NK-92 treated with Interleukin-12 subunit alpha and Interleukin-12 subunit beta, amount 100 ng/mL, for 24 hours (cell line): ENCODE results near the gene GLI3.

Experiments used
- DNase-seq: peaks from one replicate; lab custom pipeline; 2025; lab: John Stamatoyannopoulos, UW

Gene GLI3

DNA sequence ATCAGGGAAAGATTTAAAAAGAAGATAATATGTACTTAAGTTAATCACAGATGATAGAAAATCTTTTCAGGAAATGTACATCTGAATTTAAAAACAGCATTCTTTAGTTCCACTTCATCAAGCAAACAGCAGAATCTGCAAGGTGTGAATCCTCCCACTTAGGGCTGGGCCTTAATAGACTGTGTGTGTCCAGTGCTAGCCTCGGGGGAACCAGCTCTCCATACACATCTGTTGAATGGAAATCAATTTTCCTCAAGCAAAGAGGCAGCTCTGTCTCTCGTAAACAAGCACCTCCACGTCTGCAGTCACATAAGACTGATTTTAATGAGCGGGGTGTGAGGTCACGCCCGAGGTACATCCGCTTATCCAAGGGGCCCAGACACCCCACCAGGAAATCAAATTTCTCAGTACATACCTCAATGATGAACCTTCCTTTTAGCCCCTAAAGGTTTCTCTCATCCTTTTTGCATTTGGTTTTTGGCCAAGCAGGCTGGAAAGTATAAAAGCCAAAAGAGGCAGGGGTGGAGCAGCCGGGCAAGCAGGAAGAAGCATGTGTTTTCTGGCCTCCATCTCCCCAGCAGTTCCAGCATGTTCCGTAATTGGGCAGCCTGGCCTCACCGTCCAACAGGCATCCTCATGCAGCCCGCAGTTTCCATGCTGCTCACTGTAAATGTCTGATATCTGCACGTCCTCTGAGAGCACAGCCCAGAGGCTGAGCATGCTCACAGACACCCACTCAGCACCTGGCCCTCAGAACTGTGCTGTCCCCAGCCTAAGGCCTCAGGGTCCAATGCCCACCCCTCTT, 131.3 kb downstream of the GLI3 start:
- DNase-seq, result no peak

DNA sequence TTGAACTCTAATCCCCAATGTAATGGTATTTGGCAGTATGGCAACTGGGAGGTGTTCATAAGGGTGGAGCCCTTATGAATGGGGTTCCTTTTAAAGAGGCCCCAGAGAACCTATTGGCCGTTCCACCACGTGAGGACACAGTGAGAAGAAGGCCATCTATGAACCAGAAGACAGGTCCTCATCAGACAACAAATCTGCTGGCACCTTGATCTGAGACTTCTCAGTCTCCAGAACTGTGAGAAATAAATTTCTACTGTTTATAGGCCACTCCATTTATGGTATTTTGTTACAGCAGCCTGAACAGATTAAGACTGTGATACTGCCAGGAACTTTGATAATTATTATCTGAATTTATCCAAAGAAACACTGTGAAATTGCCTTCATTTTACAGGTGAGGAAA, 132.3 kb downstream of the GLI3 start:
- DNase-seq, result no peak

DNA sequence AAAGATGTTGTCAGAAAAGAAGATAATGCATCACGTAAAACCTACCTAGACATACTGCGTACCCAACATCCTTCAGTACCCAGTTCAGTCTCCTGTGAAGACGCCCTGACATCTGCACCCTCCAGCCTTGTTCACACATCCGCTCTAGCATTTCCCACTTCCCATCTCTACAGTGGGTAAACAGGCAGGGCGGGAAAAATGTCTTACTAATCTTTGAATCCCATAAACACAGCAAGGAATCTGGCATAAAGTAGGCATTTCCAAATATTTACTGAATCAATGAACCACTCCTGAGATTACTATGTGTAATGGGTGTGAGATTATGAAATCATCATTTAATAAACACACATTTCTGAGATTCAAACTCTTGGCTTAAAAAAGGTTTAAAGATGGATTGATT, 132.8 kb downstream of the GLI3 start:
- DNase-seq, result no peak

- no peak for DNase-seq
These were observed 133.6 kb downstream of the GLI3 start for GRCh38 chr7:42103456-42103855.

DNA sequence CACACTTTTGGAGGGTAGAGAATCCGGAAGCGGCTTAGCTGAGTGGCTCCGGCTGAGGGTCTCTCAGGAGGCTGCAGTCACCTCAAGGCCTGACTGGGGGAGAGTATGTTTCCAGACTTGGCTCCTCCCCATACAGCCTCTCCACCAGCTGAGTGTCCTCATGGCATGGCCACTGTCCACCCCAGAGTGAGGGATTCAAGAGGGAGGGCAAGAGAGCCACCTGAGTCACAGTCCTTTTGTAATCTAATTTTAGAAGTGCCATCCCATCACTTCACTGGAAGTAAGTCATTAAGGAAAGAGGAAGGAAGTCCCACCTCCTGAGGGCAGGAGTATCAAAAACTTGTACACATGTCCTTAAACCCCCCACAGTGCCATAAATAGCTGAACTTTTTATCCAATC, 134.0 kb downstream of the GLI3 start:
- DNase-seq, result no peak

DNA sequence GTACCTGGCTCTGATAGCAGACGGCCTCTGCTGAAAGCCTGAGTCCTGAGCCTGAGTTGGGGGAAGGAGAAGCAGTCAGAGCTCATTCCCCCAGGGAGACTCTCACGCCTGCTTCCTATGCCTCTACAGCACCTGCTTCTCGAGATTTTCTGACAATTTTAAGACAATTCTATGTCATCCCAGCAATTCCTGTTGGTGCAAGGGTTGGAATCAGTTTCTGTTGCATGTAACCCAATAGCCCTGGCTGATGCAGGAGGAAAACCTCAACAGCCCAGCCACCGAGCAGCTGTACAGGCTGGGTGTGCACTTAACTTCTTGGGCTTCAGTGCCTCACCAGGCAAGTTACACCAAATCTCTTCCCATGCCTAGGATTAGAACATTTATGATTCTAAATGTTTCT, 134.7 kb downstream of the GLI3 start:
- no peak for DNase-seq

DNA sequence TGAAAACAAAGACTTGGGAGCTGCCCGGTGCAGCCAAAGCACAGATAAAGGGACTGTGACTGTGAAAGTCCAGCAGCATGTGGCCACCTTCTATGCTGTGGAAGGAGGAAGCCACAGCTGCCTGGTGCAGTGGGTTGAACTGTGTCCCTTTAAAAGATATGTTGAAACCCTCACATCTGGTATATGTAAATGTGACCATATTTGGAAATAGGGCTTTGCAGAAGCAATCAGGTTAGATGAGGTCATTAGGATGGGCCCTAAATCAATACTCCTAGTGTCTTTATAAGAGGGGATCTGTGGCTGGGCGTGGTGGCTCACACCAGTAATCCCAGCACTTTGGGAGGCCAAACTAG, 136.9 kb downstream of the GLI3 start:
- DNase-seq, result no peak

DNA sequence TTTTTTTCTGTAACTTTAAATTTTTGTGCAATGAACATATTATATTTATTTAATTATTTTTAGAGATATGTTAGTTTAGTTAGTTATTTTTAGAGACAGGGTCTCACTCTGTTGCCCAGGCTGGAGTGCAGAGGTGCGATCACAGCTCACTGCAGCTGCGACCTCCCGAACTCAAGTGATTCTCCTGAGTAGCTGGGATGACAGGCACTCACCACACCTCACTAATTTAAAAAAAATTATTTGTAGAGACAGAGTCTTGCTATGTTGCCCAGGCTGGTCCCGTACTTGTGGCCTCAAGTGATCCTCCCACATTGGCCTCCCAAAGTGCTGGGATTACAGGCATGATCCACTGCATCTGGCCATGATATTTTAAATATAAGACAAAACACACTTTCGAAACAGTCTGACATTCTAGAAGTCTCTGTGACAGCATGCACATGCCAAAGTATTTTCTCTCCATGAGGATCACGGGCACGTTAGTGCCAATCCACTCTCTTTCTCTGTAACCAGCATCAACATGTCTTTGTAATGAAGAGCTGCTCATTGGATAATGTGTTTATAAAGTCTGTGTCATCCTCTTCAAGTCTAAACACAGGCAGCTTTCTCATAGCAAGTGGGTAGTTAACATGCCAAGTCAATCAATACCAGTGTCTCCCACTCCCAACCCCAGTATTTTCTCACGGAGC, 137.4 kb downstream of the GLI3 start:
- no peak for DNase-seq

GRCh38 chr7:42099066-42099465, 137.9 kb downstream of the GLI3 start:
- no peak for DNase-seq

DNA sequence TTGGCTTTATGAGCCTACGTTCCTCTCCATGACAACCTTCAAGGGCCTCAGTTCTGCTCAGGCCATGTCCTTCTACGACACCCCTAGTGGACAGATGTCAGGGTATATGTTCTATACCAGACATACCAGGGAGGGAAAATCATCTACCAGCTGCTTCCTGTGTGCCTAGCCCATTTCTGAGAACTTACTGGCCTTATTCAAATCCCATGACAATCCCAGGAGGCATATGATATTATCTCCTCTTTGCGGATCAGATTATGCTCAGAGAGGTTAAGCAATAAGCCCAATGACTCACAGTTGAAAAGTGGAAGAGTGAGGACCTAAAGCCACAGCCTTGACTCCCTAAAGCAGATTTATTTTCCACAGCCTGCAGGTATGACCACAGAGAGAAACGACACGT, 139.3 kb downstream of the GLI3 start:
- no peak for DNase-seq

DNA sequence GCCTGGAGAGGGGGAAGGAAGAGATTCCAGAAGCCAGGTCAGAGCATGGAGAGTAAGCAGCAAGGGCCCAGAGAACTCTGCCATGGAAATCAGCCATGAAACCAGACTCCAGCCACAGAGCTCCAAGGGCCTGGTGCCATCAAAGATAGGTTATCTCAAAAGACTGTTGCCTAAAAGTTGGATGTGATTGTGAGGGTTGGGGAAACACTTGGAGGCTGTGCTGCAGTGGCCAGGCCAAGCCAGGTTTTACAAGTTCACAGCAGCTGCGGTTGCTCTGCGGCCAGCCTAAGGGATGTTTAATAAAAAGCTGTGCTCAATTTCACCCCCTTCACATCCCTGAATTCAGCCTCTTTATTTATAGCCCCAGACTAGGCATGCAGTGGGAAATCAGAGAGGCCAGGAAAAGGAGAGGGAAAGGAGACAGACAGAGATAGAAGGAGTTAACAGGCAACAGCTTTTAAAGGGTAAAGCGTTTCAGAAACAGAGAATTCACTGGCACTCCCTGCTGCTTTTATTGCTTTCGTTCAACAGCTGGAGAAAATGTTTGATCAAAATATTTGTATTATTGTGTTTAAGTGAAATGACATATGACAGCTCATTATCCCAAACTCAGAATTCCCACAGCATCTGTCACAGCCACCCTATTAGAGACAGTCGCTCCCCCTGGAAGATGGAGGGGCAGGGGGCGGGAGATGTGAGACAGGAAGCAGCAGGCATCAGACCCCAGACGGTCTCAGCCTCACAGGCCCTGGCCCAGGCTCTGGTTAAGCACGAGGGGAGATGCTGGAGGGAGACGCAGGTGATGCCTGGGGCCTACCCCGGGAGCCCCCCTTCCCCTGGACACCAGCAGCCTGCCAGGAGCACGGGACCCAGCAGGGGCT, 140.1 kb downstream of the GLI3 start:
- DNase-seq, result no peak

DNA sequence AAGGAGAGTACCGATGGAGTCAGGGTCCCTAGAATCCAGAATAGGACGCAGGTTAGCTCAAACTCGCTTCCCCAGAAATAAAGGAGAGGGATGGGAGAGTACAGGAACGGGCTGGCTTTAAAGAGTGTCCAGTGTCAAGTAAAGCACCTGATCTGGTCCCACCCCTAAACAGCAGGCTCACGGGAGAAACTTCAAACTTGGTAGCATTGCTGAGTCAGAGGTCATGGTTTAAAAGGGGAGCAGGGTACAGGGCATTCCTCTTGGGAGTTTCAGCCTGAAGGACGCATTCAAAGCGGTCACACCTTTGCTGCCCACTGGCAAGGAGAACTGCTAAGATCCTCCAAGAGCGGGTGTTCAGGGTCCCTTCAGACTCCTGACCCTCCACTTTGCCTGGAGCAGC, 140.7 kb downstream of the GLI3 start:
- DNase-seq, result no peak

DNA sequence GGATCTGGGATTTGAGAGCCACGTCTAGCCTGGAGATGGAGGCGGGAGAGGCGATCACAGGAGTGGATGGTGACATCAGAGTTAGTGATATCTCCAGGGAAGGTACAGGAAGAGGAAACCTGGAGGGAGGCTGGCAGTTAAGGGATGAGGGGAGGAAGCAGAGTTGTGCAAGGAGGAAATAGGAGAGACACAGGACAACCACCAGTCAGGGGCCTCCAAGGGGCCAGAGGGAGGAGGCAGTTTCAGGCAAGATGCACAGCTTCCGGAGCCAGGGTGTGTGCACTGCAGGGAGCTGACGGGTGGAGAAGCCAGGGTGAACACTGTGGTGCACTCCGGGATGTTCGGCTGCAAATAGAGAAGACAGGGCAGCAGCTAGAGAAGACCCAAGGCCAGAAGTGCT, 141.2 kb downstream of the GLI3 start:
- no peak for DNase-seq

- DNase-seq, result no peak
These were observed 143.6 kb downstream of the GLI3 start for GRCh38 chr7:42093349-42093905.

DNA sequence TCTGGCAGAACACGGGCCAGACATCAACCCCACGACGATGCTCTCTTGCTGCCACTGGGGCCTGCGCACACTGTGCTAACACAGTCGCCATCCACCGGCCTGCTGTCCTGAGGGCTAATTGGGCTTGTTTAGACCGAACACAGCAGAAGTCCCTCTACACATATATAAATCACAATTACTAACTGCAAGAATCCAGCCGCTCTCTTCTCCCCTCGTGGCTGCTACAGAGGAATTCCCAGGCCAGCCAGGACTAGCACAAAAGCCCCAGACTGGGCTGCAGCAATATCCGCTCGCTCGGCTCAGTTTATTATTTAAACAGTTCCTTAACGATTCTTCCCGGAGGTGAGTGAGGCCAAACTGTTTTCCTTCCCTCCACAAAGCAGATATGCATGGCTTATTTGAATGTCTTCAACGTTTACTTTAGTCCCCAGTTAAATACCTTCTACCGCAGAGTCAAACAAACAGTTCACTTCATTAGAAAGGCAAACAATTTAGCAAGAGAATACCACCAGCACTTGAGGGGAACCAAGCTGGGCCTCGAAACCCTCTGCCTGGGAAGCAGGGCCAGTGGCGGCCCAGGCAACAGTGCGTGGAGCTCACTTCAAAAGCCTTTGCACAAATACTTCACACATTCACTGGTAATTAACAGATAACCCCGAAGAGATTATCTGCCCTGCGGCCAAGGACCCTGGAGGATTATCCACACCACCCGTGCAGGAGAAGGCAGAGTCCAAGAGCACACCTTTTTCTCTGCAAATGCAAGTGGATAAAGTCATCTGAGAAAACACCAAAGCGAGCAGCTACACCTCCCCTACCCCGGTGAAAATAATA, 145.3 kb downstream of the GLI3 start:
- no peak for DNase-seq

DNA sequence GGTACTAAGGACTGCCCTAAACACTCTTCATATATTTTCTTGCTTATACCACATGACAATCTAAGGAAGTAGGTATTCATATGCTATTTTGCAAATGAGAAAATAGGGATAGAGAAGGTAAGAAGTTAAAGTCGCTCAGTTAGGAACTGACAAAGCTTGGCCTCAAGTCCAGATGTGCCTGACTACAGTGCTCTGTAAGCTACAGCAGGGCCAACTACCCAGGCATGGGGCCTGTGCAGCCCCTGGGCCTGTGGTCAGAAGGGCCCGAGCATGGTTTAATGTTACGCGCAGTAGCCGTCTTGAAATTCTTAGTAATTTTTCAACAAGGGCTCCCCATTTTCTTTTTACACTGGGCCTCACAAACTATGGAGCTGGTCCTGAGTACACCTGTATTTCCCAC, 146.2 kb downstream of the GLI3 start:
- DNase-seq, result no peak

DNA sequence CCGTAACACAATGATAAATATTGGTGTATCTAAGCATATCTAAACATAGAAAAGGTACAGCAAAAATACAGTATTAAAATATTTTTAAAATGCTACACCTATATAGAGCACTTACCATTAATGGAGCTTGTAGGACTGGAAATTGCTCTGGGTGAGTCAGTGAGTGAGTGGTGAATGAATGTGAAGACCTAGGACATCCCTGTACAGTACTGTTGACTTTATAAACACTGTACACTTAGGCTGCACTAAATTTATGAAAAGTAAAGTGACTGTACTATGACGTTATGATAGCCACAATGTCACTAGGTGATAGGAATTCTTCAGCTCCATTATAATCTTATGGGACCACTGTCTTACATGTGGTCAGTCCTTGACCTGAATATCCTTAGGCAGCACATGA, 147.0 kb downstream of the GLI3 start:
- DNase-seq, result no peak

GRCh38 chr7:42087616-42088015, 149.4 kb downstream of the GLI3 start:
- no peak for DNase-seq

DNA sequence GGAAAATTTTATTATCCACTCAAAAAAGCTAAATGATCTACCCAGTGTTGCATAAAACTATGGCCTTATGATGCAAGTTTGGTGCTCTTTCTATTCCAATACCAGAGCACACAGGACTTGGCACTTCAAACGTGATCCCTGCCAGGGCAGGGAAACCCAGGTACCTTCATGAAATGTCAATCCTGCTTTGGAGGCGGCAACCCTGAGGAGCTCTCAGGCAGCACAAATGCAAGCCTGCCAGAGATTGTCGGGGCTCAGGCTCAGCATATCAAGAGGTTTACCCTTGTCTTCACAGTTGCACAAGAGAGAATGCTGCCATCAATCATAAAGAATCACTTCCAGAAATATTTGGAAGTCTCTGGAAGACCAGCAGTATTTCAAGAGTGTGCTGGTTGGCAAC, 151.5 kb downstream of the GLI3 start:
- no peak for DNase-seq

DNA sequence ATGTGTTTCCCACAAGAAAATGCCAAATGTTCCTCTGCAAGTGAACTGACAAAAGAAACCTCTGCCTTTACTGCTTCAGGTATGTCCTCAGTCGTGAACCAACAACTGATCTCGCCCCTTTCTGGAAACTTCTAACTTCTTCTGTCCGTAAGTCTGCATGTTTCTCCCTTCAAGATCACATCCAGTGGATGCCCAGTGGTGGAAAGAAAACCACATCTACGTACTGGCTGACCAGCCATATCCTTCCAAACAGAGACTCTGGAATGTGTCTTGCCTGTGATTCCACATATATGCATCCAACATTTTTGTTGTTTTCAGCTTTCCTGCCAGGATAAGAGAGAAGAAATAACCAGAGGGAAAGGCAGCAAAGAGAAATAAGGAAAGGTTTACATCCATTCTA, 152.7 kb downstream of the GLI3 start:
- no peak for DNase-seq

- DNase-seq, result no peak
These were observed 153.7 kb downstream of the GLI3 start for GRCh38 chr7:42083284-42083683.

DNA sequence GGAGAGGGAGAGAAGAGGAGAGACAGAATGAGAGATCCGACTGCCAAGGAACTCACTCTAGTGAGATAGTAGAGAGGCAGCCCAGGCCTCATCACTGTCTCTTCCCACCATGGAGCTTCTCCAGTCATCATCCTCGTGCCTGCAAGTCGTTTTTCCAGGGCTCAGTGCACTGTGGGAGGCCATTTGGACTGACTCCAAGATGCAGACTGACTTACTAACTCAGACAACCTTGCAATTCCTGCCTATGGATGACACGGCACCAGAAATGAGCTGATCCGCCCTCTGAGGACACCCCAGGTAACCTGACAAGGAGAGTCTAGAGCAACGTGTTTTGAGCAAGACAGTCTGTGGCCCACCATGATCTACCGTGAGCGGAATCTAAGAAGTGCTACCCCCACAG, 154.9 kb downstream of the GLI3 start:
- DNase-seq, result no peak
